Sigmoid colon (tissue), 7 donors: ENCODE measurements around the gene PIP4K2A. TPM values are rescaled to one million over a fixed set of nuclear protein-coding genes. Genes with fewer than 3 reads are reported as not detected.

Experiments
- DNase-seq: peaks from one replicate; pipeline ENCODE4 v3.0.0-alpha.2; 2019
- H3K27ac ChIP-seq, 4 donors: fragments of 200-600 bp; sonication (generic); one replicate each; pipeline ENCODE4 v1.5.1; 2016 to 2019; ENCODE audit warnings: mild to moderate bottlenecking in 1 of 4
- H3K27me3 ChIP-seq, 3 donors: fragments of 200-600 bp; sonication (generic); one replicate each; pipeline ENCODE4 v1.5.1; 2019; ENCODE audit warnings: mild to moderate bottlenecking in 1 of 3
- H3K36me3 ChIP-seq, 4 donors: fragments of 200-600 bp; sonication (generic); one replicate each; pipeline ENCODE4 v1.5.1; 2016 to 2019
- H3K4me1 ChIP-seq, 4 donors: fragments of 200-600 bp; sonication (generic); one replicate each; pipeline ENCODE4 v1.5.1; 2017 to 2019
- H3K4me3 ChIP-seq, 4 donors: fragments of 200-600 bp; sonication (generic); one replicate each; pipeline ENCODE4 v1.5.1; 2017 to 2019; ENCODE audit warnings: mild to moderate bottlenecking in 2 of 4, moderate library complexity in 1 of 4
- H3K9me3 ChIP-seq, 4 donors: fragments of 200-600 bp in 3 of 4; sonication (generic) in 3 of 4; one replicate each; pipeline versions ENCODE4 v1.5.1 to v1.6.1; 2013 to 2019
- EP300 ChIP-seq, 4 donors: sonication (generic); formaldehyde crosslinking; IDR thresholded peaks; one replicate each; pipeline ENCODE4 v1.6.1; 2017; ENCODE audit warnings: antibody characterized with exemption in 4 of 4
- POLR2A ChIP-seq, 2 donors: fragments of 450-650 bp; IDR thresholded peaks; one replicate each; pipeline ENCODE4 v1.6.1; 2016; ENCODE audit warnings: antibody characterized with exemption in 2 of 2, mild to moderate bottlenecking in 2 of 2, moderate library complexity in 2 of 2
- POLR2AphosphoS5 ChIP-seq, 4 donors: sonication (generic); formaldehyde crosslinking; IDR thresholded peaks; one replicate each; pipeline ENCODE4 v1.6.1; 2017; ENCODE audit warnings: antibody characterized with exemption in 4 of 4
- WGBS, 2 donors: extraction: QIAGEN DNeasy Blood & Tissue Kit; methylation state at CpG; one replicate each; pipeline ENCODE4 v1.1.7; 2013; 5-methylcytosine and 5-hydroxymethylcytosine counted together
- intact Hi-C: fragments of 100-400 bp; cut with DNase I; formaldehyde crosslinking; loops from one replicate; pipeline ENCODE4 v1.15.1; 2023
- polyA plus RNA-seq, 3 donors: library from polyadenylated mRNA; stranded (reverse); fragments of 200-250 nt; gene quantifications; one replicate each; pipeline ENCODE4 v1.2.3, GENCODE V29; 2013
- total RNA-seq, 4 donors: library from RNA; depleted of rRNA; stranded (reverse); fragments of >200 nt; gene quantifications; one replicate each; pipeline ENCODE4 v1.1.0, GENCODE V29; 2016
- TF ChIP-seq, protein P1 (sequence below), 4 experiments: fragments of 450-650 bp in 3 of 4; fragments of 200-600 bp in 1 of 4; IDR thresholded peaks; one replicate each; pipeline ENCODE4 v1.5.1; 2016 to 2019; ENCODE audit warnings: antibody characterized with exemption in 4 of 4, mild to moderate bottlenecking in 3 of 4, moderate library complexity in 2 of 4
- donor health status: healthy with polysubstance abuse.
- donor health status: Bipolar disorder and iron deficiency.
- donor health status: healthy.

The PIP4K2A gene
- total and polyA plus RNA-seq, 7 donors, result 7.2 to 23.2 (median 17.8) TPM

DNA sequence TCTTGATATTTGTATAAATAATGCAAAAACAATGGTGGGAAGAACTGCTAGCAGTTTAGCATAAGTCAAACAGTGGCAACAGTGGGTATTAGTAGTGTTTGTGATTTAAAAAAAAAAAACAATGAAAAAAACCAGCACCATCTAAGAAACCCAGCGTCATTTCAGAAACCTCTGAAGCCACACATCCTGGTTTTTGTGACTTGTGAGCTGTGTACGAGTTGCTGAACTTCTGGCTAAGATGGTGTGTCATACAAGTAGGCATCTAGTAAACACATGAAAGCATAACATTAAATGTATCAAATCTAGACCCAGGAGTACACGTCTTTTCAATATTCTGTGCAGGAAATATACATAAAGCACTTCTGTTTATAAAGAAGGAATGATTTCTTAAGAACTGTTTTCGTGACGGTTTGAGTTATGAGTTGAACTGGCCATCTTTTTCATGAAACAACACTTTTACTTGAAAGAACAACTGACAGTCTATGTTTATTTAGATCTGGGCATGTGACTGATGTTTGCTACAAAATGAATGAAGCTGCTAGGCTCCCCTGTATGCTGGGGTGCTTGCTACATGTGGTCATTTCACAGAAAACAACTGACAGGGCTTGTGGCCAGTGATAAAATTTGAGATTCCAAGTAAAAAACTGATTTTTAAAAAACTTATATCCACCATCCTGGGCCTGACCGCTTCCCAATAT is 143.5 kb downstream of the PIP4K2A start:
- intact Hi-C loops, result no loop called here
- no peak for DNase-seq

DNA sequence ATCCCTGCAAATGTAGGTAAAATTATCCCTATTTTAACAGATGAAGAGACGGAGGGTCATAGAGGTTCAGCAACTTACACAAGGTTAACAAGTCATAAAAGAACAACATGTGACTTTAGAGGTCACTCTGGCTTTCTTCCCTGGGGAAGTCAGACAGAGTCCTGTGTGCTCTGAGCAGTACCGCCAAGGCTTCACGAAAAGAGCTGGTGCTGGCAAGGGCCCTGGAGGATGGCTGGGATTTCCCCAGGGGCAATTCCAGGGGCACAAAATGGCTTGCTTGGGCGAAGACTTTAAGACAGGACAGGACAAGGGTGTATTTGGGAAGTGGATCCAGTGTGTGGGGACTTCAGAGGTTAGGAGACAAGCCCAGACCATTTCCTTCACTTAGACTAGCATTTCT is 144.1 kb downstream of the PIP4K2A start:
- H3K4me1 ChIP-seq, result no peaks in the 10 kb centered on the region
- intact Hi-C loops, result no loop called here
- DNase-seq, result no peak
- peaks cover 0 to 43% (median 4%) of the 10 kb centered on the region in 4 donors for H3K36me3 ChIP-seq
- WGBS, 2 donors, result 90 to 92% methylated on average over 4 of the region's 4 CpGs
- H3K27ac ChIP-seq, result no peak overlapping the region
- TF ChIP-seq EP300 (IDR thresholded peaks at IDR 0.05) (no peak), POLR2AphosphoS5 (IDR thresholded peaks at IDR 0.05) (no peak), POLR2A (IDR thresholded peaks at IDR 0.05) (no peak)
- TF ChIP-seq, protein P1, sequence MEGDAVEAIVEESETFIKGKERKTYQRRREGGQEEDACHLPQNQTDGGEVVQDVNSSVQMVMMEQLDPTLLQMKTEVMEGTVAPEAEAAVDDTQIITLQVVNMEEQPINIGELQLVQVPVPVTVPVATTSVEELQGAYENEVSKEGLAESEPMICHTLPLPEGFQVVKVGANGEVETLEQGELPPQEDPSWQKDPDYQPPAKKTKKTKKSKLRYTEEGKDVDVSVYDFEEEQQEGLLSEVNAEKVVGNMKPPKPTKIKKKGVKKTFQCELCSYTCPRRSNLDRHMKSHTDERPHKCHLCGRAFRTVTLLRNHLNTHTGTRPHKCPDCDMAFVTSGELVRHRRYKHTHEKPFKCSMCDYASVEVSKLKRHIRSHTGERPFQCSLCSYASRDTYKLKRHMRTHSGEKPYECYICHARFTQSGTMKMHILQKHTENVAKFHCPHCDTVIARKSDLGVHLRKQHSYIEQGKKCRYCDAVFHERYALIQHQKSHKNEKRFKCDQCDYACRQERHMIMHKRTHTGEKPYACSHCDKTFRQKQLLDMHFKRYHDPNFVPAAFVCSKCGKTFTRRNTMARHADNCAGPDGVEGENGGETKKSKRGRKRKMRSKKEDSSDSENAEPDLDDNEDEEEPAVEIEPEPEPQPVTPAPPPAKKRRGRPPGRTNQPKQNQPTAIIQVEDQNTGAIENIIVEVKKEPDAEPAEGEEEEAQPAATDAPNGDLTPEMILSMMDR (IDR thresholded peaks at IDR 0.05), result no peak
- H3K4me3 ChIP-seq, result no peak overlapping the region
- H3K9me3 ChIP-seq, result no peaks in the 10 kb centered on the region
- no peaks in the 10 kb centered on the region for H3K27me3 ChIP-seq

More for the DNA sequence above, 143.5 kb downstream of the PIP4K2A start:
- TF ChIP-seq, protein P1 (IDR thresholded peaks at IDR 0.05), result no peak
- TF ChIP-seq EP300 (IDR thresholded peaks at IDR 0.05), result no peak
- TF ChIP-seq POLR2A (IDR thresholded peaks at IDR 0.05), result no peak
- no peak for TF ChIP-seq POLR2AphosphoS5 (IDR thresholded peaks at IDR 0.05)
- H3K4me3 ChIP-seq, result no peak overlapping the region
- peaks cover 0 to 43% (median 4%) of the 10 kb centered on the region in 4 donors for H3K36me3 ChIP-seq
- no peaks in the 10 kb centered on the region for H3K27me3 ChIP-seq
- no peak overlapping the region for H3K27ac ChIP-seq
- 68 to 73% methylated on average over 6 of the region's 6 CpGs for WGBS, 2 donors
- H3K4me1 ChIP-seq, result no peaks in the 10 kb centered on the region
- H3K9me3 ChIP-seq, result no peaks in the 10 kb centered on the region

DNA sequence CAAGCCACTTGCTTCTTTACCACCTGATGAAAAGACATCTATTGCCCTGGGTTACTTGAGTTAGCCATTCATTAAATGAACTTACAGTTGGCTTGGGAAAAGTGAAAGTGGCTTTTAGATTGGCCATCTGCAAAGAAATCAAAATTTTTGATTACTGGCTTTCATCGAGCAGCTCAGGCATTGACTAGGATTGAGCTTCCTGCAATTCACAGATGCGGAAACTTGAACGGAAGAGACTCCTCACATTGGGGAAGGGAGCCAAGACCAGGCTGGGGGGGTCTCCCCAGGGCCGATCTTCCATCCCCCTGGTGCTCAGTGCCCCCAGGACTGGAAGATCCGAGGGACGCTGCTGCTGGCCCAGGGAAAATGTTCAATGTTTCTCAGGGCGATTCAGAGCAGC is 145.4 kb downstream of the PIP4K2A start:
- no peak overlapping the region for H3K4me3 ChIP-seq
- 93 to 94% methylated on average over 7 of the region's 7 CpGs for WGBS, 2 donors
- no peak for TF ChIP-seq EP300 (IDR thresholded peaks at IDR 0.05)
- TF ChIP-seq POLR2AphosphoS5 (IDR thresholded peaks at IDR 0.05), result no peak
- H3K4me1 ChIP-seq, result no peaks in the 10 kb centered on the region
- no peak for DNase-seq
- H3K9me3 ChIP-seq, result no peaks in the 10 kb centered on the region
- H3K27me3 ChIP-seq, result no peaks in the 10 kb centered on the region
- H3K27ac ChIP-seq, result no peak overlapping the region
- intact Hi-C loops, result no loop called here
- H3K36me3 ChIP-seq, result peaks cover 0 to 43% (median 4%) of the 10 kb centered on the region in 4 donors

DNA sequence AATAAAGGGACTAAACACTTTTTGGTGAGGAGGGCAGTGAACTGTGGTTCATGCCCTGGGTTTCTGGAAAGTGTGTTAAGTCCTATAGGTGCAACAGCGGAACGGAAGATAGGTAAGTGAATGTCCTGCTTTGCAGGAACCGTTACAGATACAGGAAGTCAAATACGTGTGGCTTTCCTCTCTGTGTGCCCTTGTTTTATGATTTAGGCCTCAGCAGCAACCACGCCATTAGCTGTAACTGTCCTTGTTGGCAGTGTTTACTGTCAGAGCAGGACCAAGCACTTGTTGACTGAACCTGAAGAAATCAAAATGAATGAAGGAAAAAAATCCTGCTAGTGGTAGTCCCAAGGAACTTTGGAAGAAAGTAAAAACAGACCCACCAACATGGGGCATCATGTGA is 150.3 kb downstream of the PIP4K2A start:
- Histone ChIP-seq H3K4me3 (no peak overlapping the region), H3K27me3 (no peaks in the 10 kb centered on the region), H3K27ac (no peak overlapping the region), H3K4me1 (no peaks in the 10 kb centered on the region), H3K36me3 (peaks cover 0 to 22% (median 1%) of the 10 kb centered on the region in 4 donors), H3K9me3 (no peaks in the 10 kb centered on the region)
- 51 to 76% methylated on average over 5 of the region's 5 CpGs for WGBS, 2 donors
- TF ChIP-seq EP300 (IDR thresholded peaks at IDR 0.05) (no peak), POLR2A (IDR thresholded peaks at IDR 0.05) (no peak), POLR2AphosphoS5 (IDR thresholded peaks at IDR 0.05) (no peak)
- TF ChIP-seq, protein P1 (IDR thresholded peaks at IDR 0.05), result no peak
- DNase-seq, result no peak
- intact Hi-C loops, result no loop called here

DNA sequence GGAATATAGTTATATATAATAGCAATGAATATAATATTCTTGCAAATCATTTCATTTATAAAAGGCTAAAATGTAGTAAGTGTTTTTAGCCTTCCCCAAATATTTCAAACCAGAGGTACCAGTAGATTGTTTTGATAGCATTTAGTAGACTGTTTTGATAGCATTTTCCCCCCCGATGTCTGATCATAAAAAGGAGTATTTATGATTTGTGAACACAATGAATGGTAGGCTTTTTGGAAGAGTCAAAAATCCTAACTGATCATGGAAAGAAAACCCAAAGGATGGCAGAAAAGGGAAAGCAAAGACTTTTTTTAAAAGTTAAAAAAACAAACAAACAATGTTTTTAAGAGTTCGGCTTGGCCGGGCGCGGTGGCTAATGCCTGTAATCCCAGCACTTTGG is 152.5 kb downstream of the PIP4K2A start:
- no peak for DNase-seq
- no peak overlapping the region for H3K27ac ChIP-seq
- TF ChIP-seq, protein P1 (IDR thresholded peaks at IDR 0.05), result no peak
- TF ChIP-seq POLR2A (IDR thresholded peaks at IDR 0.05) (no peak), EP300 (IDR thresholded peaks at IDR 0.05) (no peak), POLR2AphosphoS5 (IDR thresholded peaks at IDR 0.05) (no peak)
- H3K4me1 ChIP-seq, result no peaks in the 10 kb centered on the region
- intact Hi-C loops, result no loop called here
- peaks cover 0 to under 1% (median 0%) of the 10 kb centered on the region in 4 donors for H3K36me3 ChIP-seq
- 92 to 96% methylated on average over 5 of the region's 5 CpGs for WGBS, 2 donors
- no peak overlapping the region for H3K4me3 ChIP-seq
- H3K9me3 ChIP-seq, result no peaks in the 10 kb centered on the region
- no peaks in the 10 kb centered on the region for H3K27me3 ChIP-seq
